H9 (cell line): Measurements from ENCODE around the gene SORBS1. TPM values are rescaled to one million over a fixed set of nuclear protein-coding genes. Genes with fewer than 3 reads are reported as not detected.

Experiments used
- DNase-seq: peaks from one replicate; pipeline ENCODE4 v3.0.0-alpha.2; 2017
- H2AFZ ChIP-seq: one replicate; pipeline ENCODE4 v1.6.1; 2013; ENCODE audit warnings: mild to moderate bottlenecking, low read length, control low read depth, moderate library complexity
- H2AK5ac ChIP-seq: 2 replicates; pipeline ENCODE4 v1.6.1; 2013; ENCODE audit warnings: low read length, control low read depth, mixed read lengths; ENCODE audit not compliant: insufficient read length
- H2BK120ac ChIP-seq: one replicate; pipeline ENCODE4 v1.6.1; 2013; ENCODE audit warnings: low read depth, mild to moderate bottlenecking, low read length, control low read depth, inconsistent platforms; ENCODE audit not compliant: poor library complexity, severe bottlenecking
- H2BK12ac ChIP-seq: 2 replicates; pipeline ENCODE4 v1.6.1; 2013; ENCODE audit warnings: low read length, control low read depth, mixed read lengths, low read depth; ENCODE audit not compliant: insufficient read length
- H2BK15ac ChIP-seq: 2 replicates; pipeline ENCODE4 v1.6.1; 2013; ENCODE audit warnings: low read depth, low read length, control low read depth
- H2BK20ac ChIP-seq: one replicate; pipeline ENCODE4 v1.6.1; 2013; ENCODE audit warnings: low read depth, mild to moderate bottlenecking, low read length, control low read depth, inconsistent platforms; ENCODE audit not compliant: poor library complexity, severe bottlenecking
- H2BK5ac ChIP-seq: 2 replicates; pipeline ENCODE4 v1.6.1; 2013; ENCODE audit warnings: low read length, control low read depth, mixed read lengths; ENCODE audit not compliant: insufficient read length
- H3K14ac ChIP-seq: 2 replicates; pipeline ENCODE4 v1.6.1; 2013; ENCODE audit warnings: low read length, control low read depth; ENCODE audit not compliant: insufficient read depth
- H3K18ac ChIP-seq: 2 replicates; pipeline ENCODE4 v1.6.1; 2013; ENCODE audit warnings: low read depth, mild to moderate bottlenecking, mixed read lengths, low read length, control low read depth; ENCODE audit not compliant: insufficient read length
- H3K23ac ChIP-seq: 2 replicates; pipeline ENCODE4 v1.6.1; 2013; ENCODE audit warnings: low read length, control low read depth, mixed read lengths, low read depth; ENCODE audit not compliant: insufficient read length
- H3K23me2 ChIP-seq: 2 replicates; pipeline ENCODE4 v1.6.1; 2013; ENCODE audit warnings: low read depth, mild to moderate bottlenecking, mixed read lengths, low read length, control low read depth; ENCODE audit not compliant: insufficient read length, poor library complexity, severe bottlenecking
- H3K27ac ChIP-seq: 2 replicates; pipeline ENCODE4 v1.5.1; 2013; ENCODE audit warnings: low read length, control low read depth, mixed read lengths, low read depth; ENCODE audit not compliant: insufficient read length
- H3K27me3 ChIP-seq: 2 replicates; pipeline ENCODE4 v1.6.1; 2013; ENCODE audit warnings: low read length, control low read depth, inconsistent platforms; ENCODE audit not compliant: insufficient read depth
- H3K4ac ChIP-seq: 2 replicates; pipeline ENCODE4 v1.6.1; 2013; ENCODE audit warnings: low read depth, mild to moderate bottlenecking, control low read depth, inconsistent platforms, low read length, moderate library complexity
- H3K4me1 ChIP-seq: 2 replicates; pipeline ENCODE4 v1.6.1; 2013; ENCODE audit warnings: low read length, control low read depth, inconsistent platforms; ENCODE audit not compliant: insufficient read depth
- H3K4me2 ChIP-seq: 2 replicates; pipeline ENCODE4 v1.6.1; 2013; ENCODE audit warnings: low read length, control low read depth, mixed read lengths; ENCODE audit not compliant: insufficient read length, insufficient read depth
- H3K56ac ChIP-seq: 2 replicates; pipeline ENCODE4 v1.6.1; 2013; ENCODE audit warnings: low read depth, mild to moderate bottlenecking, mixed read lengths, low read length, control low read depth; ENCODE audit not compliant: insufficient read length
- H3K79me1 ChIP-seq: 2 replicates; pipeline ENCODE4 v1.6.1; 2013; ENCODE audit warnings: low read depth, mild to moderate bottlenecking, moderate library complexity, low read length, control low read depth, inconsistent platforms; ENCODE audit not compliant: insufficient read depth, poor library complexity, severe bottlenecking
- H3K79me2 ChIP-seq: 2 replicates; pipeline ENCODE4 v1.6.1; 2013; ENCODE audit warnings: low read length, control low read depth, inconsistent platforms; ENCODE audit not compliant: insufficient read depth
- H3K9ac ChIP-seq: 2 replicates; pipeline ENCODE4 v1.6.1; 2013; ENCODE audit warnings: low read length, control low read depth, mixed read lengths; ENCODE audit not compliant: insufficient read length; ENCODE audit errors: extremely low read depth
- H3K9me3 ChIP-seq: one replicate; pipeline ENCODE4 v1.6.1; 2013; ENCODE audit warnings: low read depth, low read length, inconsistent platforms; ENCODE audit not compliant: control insufficient read depth
- H3T11ph ChIP-seq: one replicate; pipeline ENCODE4 v1.6.1; 2013; ENCODE audit warnings: mild to moderate bottlenecking, low read length, control low read depth, inconsistent platforms
- H4K20me1 ChIP-seq: one replicate; pipeline ENCODE4 v1.6.1; 2013; ENCODE audit not compliant: control insufficient read depth, insufficient read length, insufficient read depth
- H4K5ac ChIP-seq: 2 replicates; pipeline ENCODE4 v1.6.1; 2013; ENCODE audit warnings: low read depth, mild to moderate bottlenecking, mixed read lengths, low read length, control low read depth; ENCODE audit not compliant: insufficient read length
- H4K8ac ChIP-seq: replicated peaks from 2 replicates; pipeline ENCODE4 v1.6.1; 2013; ENCODE audit warnings: low read length, control low read depth, mixed read lengths, low read depth; ENCODE audit not compliant: insufficient read length
- H4K91ac ChIP-seq: 2 replicates; pipeline ENCODE4 v1.6.1; 2013; ENCODE audit warnings: low read depth, mild to moderate bottlenecking, moderate library complexity, mixed read lengths, low read length, control low read depth; ENCODE audit not compliant: insufficient read length
- H3K27ac Mint-ChIP-seq, 3 experiments: 2 replicates in 2 of 3; 3 replicates in 1 of 3; pipeline ENCODE4 v1.8.0; 2020 to 2021; ENCODE audit warnings: mixed read lengths in 3 of 3, mild to moderate bottlenecking in 1 of 3, moderate library complexity in 1 of 3
- H3K27me3 Mint-ChIP-seq: 2 replicates; pipeline ENCODE4 v1.8.0; 2021; ENCODE audit warnings: low read depth, mild to moderate bottlenecking, moderate library complexity, mixed read lengths
- H3K36me3 Mint-ChIP-seq, 3 experiments: 2 replicates in 2 of 3; 3 replicates in 1 of 3; pipeline ENCODE4 v1.8.0; 2020 to 2021; ENCODE audit warnings: low read depth in 3 of 3, mixed read lengths in 3 of 3; ENCODE audit not compliant: insufficient read depth in 1 of 3
- H3K4me1 Mint-ChIP-seq, 2 experiments: 2 replicates each; pipeline ENCODE4 v1.8.0; 2020; ENCODE audit warnings: mixed read lengths in 2 of 2
- H3K4me3 Mint-ChIP-seq, 2 experiments: 2 replicates in 1 of 2; 3 replicates in 1 of 2; pipeline ENCODE4 v1.8.0; 2020 to 2021; ENCODE audit warnings: mild to moderate bottlenecking in 2 of 2, mixed read lengths in 2 of 2, moderate library complexity in 1 of 2
- H3K9me3 Mint-ChIP-seq, 2 experiments: 2 replicates in 1 of 2; 3 replicates in 1 of 2; pipeline ENCODE4 v1.8.0; 2020; ENCODE audit warnings: mild to moderate bottlenecking in 2 of 2, mixed read lengths in 2 of 2, moderate library complexity in 1 of 2
- WGBS: extraction: QIAGEN DNeasy Blood & Tissue Kit; methylation state at CpG from one replicate; pipeline ENCODE4 v1.1.7; 2013; ENCODE audit warnings: missing lambda C conversion rate, low lambda C conversion rate, mixed read lengths; ENCODE audit not compliant: insufficient read length; ENCODE audit errors: extremely low coverage; 5-methylcytosine and 5-hydroxymethylcytosine counted together
- total RNA-seq: library from RNA; stranded (reverse); gene quantifications from 2 replicates; pipeline ENCODE4 v1.2.1, GENCODE V29; 2021
- TF ChIP-seq, protein P1 (sequence below): fragments of 200-600 bp; sonication (generic); conservative IDR thresholded peaks from 3 replicates; pipeline ENCODE4 v1.8.0; 2021; ENCODE audit warnings: antibody characterized with exemption, mild to moderate bottlenecking

SORBS1 gene
- total RNA-seq, 1 experiment from 2014 or later, result 24.3 TPM

DNA sequence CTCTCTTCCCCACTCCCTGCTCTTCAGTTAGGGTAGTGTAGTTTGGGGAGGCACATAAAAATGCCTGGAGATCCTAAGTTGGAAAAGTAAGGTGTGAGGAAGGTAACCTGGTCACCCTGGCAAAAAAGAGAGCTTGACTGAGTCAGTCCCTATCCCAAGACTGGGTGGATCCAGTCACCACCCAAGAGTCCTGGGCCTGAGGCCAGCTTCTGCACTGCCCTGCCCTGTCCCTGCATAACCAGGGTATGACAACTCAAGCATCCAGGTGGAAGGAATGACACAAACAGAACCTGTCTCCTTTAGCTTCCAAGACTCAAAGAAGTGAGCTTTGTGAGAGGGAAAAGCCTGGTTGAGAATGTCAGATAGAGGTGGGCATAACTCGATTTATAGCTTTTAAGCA, 26.9 kb upstream of the SORBS1 start:
- no peaks in the 10 kb centered on the region for H3K9me3 ChIP-seq
- H2BK20ac ChIP-seq, result no peak overlapping the region
- no peak overlapping the region for H3K14ac ChIP-seq
- no peak overlapping the region for H4K5ac ChIP-seq
- H2AK5ac ChIP-seq, result no peak overlapping the region
- no peaks in the 10 kb centered on the region for H3K4me1 ChIP-seq
- DNase-seq, result no peak
- H3K56ac ChIP-seq, result no peak overlapping the region
- no peak overlapping the region for H2AFZ ChIP-seq
- H4K8ac ChIP-seq, result no peak overlapping the region
- H2BK15ac ChIP-seq, result no peak overlapping the region
- H2BK120ac ChIP-seq, result no peak overlapping the region
- no peak overlapping the region for H3K27ac ChIP-seq
- H3K23me2 ChIP-seq, result no peaks in the 10 kb centered on the region
- no peaks in the 10 kb centered on the region for H3K79me2 ChIP-seq
- no peak overlapping the region for H3K9ac ChIP-seq
- no CpG with 5 or more reads among the region's 1 CpG for WGBS
- no peak overlapping the region for H4K91ac ChIP-seq
- no peaks in the 10 kb centered on the region for H3K79me1 ChIP-seq
- no peak overlapping the region for H3K18ac ChIP-seq
- H3K4ac ChIP-seq, result no peak overlapping the region
- no peaks in the 10 kb centered on the region for H3K27me3 ChIP-seq
- no peak overlapping the region for H3T11ph ChIP-seq
- H3K4me1 Mint-ChIP-seq, result no peaks in the 10 kb centered on the region
- TF ChIP-seq, protein P1, sequence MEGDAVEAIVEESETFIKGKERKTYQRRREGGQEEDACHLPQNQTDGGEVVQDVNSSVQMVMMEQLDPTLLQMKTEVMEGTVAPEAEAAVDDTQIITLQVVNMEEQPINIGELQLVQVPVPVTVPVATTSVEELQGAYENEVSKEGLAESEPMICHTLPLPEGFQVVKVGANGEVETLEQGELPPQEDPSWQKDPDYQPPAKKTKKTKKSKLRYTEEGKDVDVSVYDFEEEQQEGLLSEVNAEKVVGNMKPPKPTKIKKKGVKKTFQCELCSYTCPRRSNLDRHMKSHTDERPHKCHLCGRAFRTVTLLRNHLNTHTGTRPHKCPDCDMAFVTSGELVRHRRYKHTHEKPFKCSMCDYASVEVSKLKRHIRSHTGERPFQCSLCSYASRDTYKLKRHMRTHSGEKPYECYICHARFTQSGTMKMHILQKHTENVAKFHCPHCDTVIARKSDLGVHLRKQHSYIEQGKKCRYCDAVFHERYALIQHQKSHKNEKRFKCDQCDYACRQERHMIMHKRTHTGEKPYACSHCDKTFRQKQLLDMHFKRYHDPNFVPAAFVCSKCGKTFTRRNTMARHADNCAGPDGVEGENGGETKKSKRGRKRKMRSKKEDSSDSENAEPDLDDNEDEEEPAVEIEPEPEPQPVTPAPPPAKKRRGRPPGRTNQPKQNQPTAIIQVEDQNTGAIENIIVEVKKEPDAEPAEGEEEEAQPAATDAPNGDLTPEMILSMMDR, result no peak
- no peak overlapping the region for H3K4me3 Mint-ChIP-seq
- no peak overlapping the region for H3K23ac ChIP-seq
- no peaks in the 10 kb centered on the region for H3K9me3 Mint-ChIP-seq
- no peak overlapping the region for H2BK12ac ChIP-seq
- peaks cover 5% of the 10 kb centered on the region; the same call in 1 of the 2 replicates for H3K27me3 Mint-ChIP-seq
- no peak overlapping the region for H3K4me2 ChIP-seq
- H3K27ac Mint-ChIP-seq, result no peak overlapping the region
- H4K20me1 ChIP-seq, result no peaks in the 10 kb centered on the region
- H3K36me3 Mint-ChIP-seq, result no peaks in the 10 kb centered on the region
- no peak overlapping the region for H2BK5ac ChIP-seq
